ENCODE measurements around the gene MYO7B. TPM values are rescaled to one million over a fixed set of nuclear protein-coding genes. Genes with fewer than 3 reads are reported as not detected.

MYO7B gene
- total and polyA plus RNA-seq, 4 donors = 0.51 to 4.7 (median 1.9) TPM

GRCh38 chr2:127589358-127589757 is 53.9 kb downstream of the MYO7B start:
- Histone ChIP-seq H3K27me3 (ENCODE audit: control insufficient read depth in 3 of 3, insufficient read depth in 3 of 3, low read length in 2 of 3) (no peaks in the 10 kb centered on the region), H3K4me1 (ENCODE audit: control insufficient read depth in 5 of 5, insufficient read depth in 5 of 5, low read length in 5 of 5) (no peaks in the 10 kb centered on the region), H3K27ac (ENCODE audit: low read depth in 1 of 2, low read length in 1 of 2) (no peak overlapping the region), H3K9me3 (ENCODE audit: control insufficient read depth in 4 of 4, insufficient read depth in 3 of 4, low read length in 3 of 4) (no peaks in the 10 kb centered on the region), H3K9ac (ENCODE audit: insufficient read depth in 1 of 2, low read length in 2 of 2) (no peak overlapping the region), H3K4me3 (no peak overlapping the region), H3K36me3 (ENCODE audit: control insufficient read depth in 4 of 4, insufficient read depth in 4 of 4, low read length in 4 of 4) (no peaks in the 10 kb centered on the region)
- DNase-seq = no peak
- TF ChIP-seq CTCF (IDR thresholded peaks at IDR 0.05; ENCODE audit: control extremely low read depth, extremely low read depth) = no peak
- 98% methylated on average over 3 of the region's 3 CpGs for WGBS, 2 donors
- no peak for ATAC-seq (ENCODE audit: insufficient read depth, low FRiP score)

- DNase-seq = no peak
- ATAC-seq (ENCODE audit: insufficient read depth, low FRiP score) = no peak
- 91% methylated on average over 5 of the region's 5 CpGs for WGBS, 2 donors
These were observed 54.4 kb downstream of the MYO7B start for GRCh38 chr2:127589841-127590240.

GRCh38 chr2:127590386-127591190 is 55.1 kb downstream of the MYO7B start:
- no peak for TF ChIP-seq CTCF (IDR thresholded peaks at IDR 0.05; ENCODE audit: control extremely low read depth, extremely low read depth)
- 95 to 97% methylated on average over 8 of the region's 8 CpGs for WGBS, 2 donors

More at GRCh38 chr2:127589841-127590240, 54.4 kb downstream of the MYO7B start:
- Histone ChIP-seq H3K27me3 (ENCODE audit: control insufficient read depth in 3 of 3, insufficient read depth in 3 of 3, low read length in 2 of 3) (no peaks in the 10 kb centered on the region), H3K27ac (ENCODE audit: low read depth in 1 of 2, low read length in 1 of 2) (no peak overlapping the region), H3K4me3 (no peak overlapping the region), H3K9ac (ENCODE audit: insufficient read depth in 1 of 2, low read length in 2 of 2) (no peak overlapping the region), H3K4me1 (ENCODE audit: control insufficient read depth in 5 of 5, insufficient read depth in 5 of 5, low read length in 5 of 5) (no peaks in the 10 kb centered on the region), H3K9me3 (ENCODE audit: control insufficient read depth in 4 of 4, insufficient read depth in 3 of 4, low read length in 3 of 4) (no peaks in the 10 kb centered on the region), H3K36me3 (ENCODE audit: control insufficient read depth in 4 of 4, insufficient read depth in 4 of 4, low read length in 4 of 4) (no peaks in the 10 kb centered on the region)
- TF ChIP-seq CTCF (IDR thresholded peaks at IDR 0.05; ENCODE audit: control extremely low read depth, extremely low read depth) = no peak

More at GRCh38 chr2:127590386-127591190, 55.1 kb downstream of the MYO7B start:
- H3K36me3 ChIP-seq (ENCODE audit: control insufficient read depth in 4 of 4, insufficient read depth in 4 of 4, low read length in 4 of 4) = no peaks in the 10 kb centered on the region
- no peaks in the 10 kb centered on the region for H3K27me3 ChIP-seq (ENCODE audit: control insufficient read depth in 3 of 3, insufficient read depth in 3 of 3, low read length in 2 of 3)
- H3K27ac ChIP-seq (ENCODE audit: low read depth in 1 of 2, low read length in 1 of 2) = no peak overlapping the region
- H3K9me3 ChIP-seq (ENCODE audit: control insufficient read depth in 4 of 4, insufficient read depth in 3 of 4, low read length in 3 of 4) = no peaks in the 10 kb centered on the region
- H3K9ac ChIP-seq (ENCODE audit: insufficient read depth in 1 of 2, low read length in 2 of 2) = no peak overlapping the region
- DNase-seq (no peak), ATAC-seq (ENCODE audit: insufficient read depth, low FRiP score) (no peak)
- H3K4me3 ChIP-seq = no peak overlapping the region
- H3K4me1 ChIP-seq (ENCODE audit: control insufficient read depth in 5 of 5, insufficient read depth in 5 of 5, low read length in 5 of 5) = no peaks in the 10 kb centered on the region
